Caco-2 (cell line): ENCODE measurements around the gene DLG3. TPM values are rescaled to one million over a fixed set of nuclear protein-coding genes. Genes with fewer than 3 reads are reported as not detected.

Experiments used
- BruUV-seq: library from RNA; stranded (reverse); fragments of 400-500 nt; replicated peaks from 2 replicates; lab custom pipeline; 2021; lab: Mats Ljungman, UMichigan
- CTCF ChIA-PET: fragments of 300-600 bp; sonication (Branson Sonifier 250); formaldehyde crosslinking; loops from one replicate; lab custom pipeline; 2022; ENCODE audit warnings: antibody characterized with exemption; lab: Charles Lee
- POLR2A ChIA-PET: fragments of 300-600 bp; sonication (Branson Sonifier 250); formaldehyde crosslinking; loops from one replicate; lab custom pipeline; 2022; ENCODE audit warnings: antibody characterized with exemption; lab: Charles Lee
- DNase-seq, 2 experiments: peaks; one replicate each; pipeline versions ENCODE4 v3.0.0 to v3.0.0-alpha.2; 2020 to 2022
- H3K27me3 ChIP-seq: replicated peaks from 2 replicates; pipeline ENCODE4 v1.6.0; 2011; ENCODE audit warnings: low read length; ENCODE audit not compliant: control insufficient read depth, insufficient read depth
- H3K36me3 ChIP-seq: 2 replicates; pipeline ENCODE4 v1.5.1; 2011; ENCODE audit warnings: low read length; ENCODE audit not compliant: control insufficient read depth, insufficient read depth
- H3K4me1 ChIP-seq: fragments of 250-450 bp; sonication (Bioruptor Pico); 2 replicates; pipeline ENCODE4 v1.5.1; 2020; ENCODE audit warnings: mild to moderate bottlenecking
- H3K4me3 ChIP-seq: 2 replicates; pipeline ENCODE4 v1.5.1; 2011; ENCODE audit warnings: low read depth, mild to moderate bottlenecking, control low read depth, low read length
- H3K9me3 ChIP-seq: fragments of 250-450 bp; sonication (Bioruptor Pico); 2 replicates; pipeline ENCODE4 v1.5.1; 2020; ENCODE audit warnings: mild to moderate bottlenecking, moderate library complexity
- H3K27ac Mint-ChIP-seq: one replicate; pipeline ENCODE4 v1.8.0; 2022; ENCODE audit warnings: mixed read lengths; ENCODE audit not compliant: unreplicated experiment
- H3K27me3 Mint-ChIP-seq: one replicate; pipeline ENCODE4 v1.8.0; 2022; ENCODE audit warnings: mixed read lengths; ENCODE audit not compliant: insufficient read depth, unreplicated experiment
- H3K36me3 Mint-ChIP-seq: one replicate; pipeline ENCODE4 v1.8.0; 2022; ENCODE audit warnings: mild to moderate bottlenecking, mixed read lengths; ENCODE audit not compliant: insufficient read depth, unreplicated experiment
- H3K4me1 Mint-ChIP-seq: one replicate; pipeline ENCODE4 v1.8.0; 2022; ENCODE audit warnings: low read depth, mixed read lengths; ENCODE audit not compliant: unreplicated experiment
- H3K4me3 Mint-ChIP-seq: one replicate; pipeline ENCODE4 v1.8.0; 2022; ENCODE audit warnings: mild to moderate bottlenecking, moderate library complexity, mixed read lengths; ENCODE audit not compliant: unreplicated experiment
- H3K9me3 Mint-ChIP-seq: one replicate; pipeline ENCODE4 v1.8.0; 2022; ENCODE audit warnings: mixed read lengths; ENCODE audit not compliant: unreplicated experiment
- intact Hi-C: fragments of 100-400 bp; cut with micrococcal nuclease; formaldehyde crosslinking; loops from one replicate; pipeline ENCODE4 v1.10.0; 2022; ENCODE audit not compliant: unreplicated experiment
- total RNA-seq: library from RNA; stranded (reverse); gene quantifications from 2 replicates; pipeline ENCODE4 v1.2.3, GENCODE V29; 2022
- TF ChIP-seq, protein P1 (sequence below), 2 experiments: fragments of 200-600 bp in 1 of 2; IDR thresholded peaks; 1 replicate in 1 of 2; 2 replicates in 1 of 2; pipeline versions ENCODE4 v1.5.1 to v1.8.0; 2011 to 2022; ENCODE audit warnings: antibody characterized with exemption in 1 of 2, control low read depth in 1 of 2, inconsistent platforms in 1 of 2, low read depth in 1 of 2, low read length in 1 of 2, mild to moderate bottlenecking in 1 of 2, moderate library complexity in 1 of 2; ENCODE audit not compliant: insufficient read depth in 1 of 2, severe bottlenecking in 1 of 2, unreplicated experiment in 1 of 2

The DLG3 gene
- total RNA-seq, 1 experiment from 2014 or later: 58.5 TPM

DNA sequence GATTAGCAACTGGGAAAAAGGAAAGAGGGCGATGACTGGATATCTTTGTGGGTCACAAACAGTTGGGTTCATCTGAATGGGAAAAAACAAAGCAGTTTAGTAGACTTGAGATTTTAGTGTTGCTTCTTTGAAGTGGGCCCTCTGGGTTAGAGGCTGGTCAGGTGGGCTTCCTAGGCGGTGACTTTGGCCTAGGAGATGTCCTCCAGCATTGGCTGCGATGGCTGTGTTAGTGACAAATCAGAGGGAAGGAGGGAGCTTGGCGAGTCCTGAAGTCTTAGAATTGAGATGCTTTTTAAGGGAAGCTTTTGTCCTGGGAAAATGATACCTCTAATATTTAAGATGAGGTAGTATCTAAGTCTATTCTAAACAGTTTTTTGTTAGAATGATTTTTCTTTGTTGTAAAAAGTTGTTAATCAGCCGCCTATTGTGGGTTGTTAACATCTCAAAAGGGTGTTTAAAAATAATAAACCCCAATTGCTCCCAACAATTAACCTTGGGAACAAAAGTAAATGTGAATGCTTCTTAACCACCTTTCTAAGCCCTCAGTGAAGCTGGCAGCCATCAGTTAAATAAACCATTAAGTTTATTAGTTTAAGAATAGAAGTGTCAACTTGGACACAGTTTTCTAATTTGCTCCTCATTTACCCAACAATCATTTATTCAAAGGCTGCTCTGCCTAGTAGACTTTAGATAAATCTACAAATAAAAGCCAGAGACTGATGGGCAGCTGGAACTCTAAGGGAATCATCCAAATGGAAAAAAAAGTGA, 31.7 kb downstream of the DLG3 start:
- H3K27ac Mint-ChIP-seq: no peak overlapping the region
- TF ChIP-seq, protein P1, sequence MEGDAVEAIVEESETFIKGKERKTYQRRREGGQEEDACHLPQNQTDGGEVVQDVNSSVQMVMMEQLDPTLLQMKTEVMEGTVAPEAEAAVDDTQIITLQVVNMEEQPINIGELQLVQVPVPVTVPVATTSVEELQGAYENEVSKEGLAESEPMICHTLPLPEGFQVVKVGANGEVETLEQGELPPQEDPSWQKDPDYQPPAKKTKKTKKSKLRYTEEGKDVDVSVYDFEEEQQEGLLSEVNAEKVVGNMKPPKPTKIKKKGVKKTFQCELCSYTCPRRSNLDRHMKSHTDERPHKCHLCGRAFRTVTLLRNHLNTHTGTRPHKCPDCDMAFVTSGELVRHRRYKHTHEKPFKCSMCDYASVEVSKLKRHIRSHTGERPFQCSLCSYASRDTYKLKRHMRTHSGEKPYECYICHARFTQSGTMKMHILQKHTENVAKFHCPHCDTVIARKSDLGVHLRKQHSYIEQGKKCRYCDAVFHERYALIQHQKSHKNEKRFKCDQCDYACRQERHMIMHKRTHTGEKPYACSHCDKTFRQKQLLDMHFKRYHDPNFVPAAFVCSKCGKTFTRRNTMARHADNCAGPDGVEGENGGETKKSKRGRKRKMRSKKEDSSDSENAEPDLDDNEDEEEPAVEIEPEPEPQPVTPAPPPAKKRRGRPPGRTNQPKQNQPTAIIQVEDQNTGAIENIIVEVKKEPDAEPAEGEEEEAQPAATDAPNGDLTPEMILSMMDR (IDR thresholded peaks at IDR 0.05; ENCODE audit: insufficient read depth in 1 of 2, low read depth in 1 of 2, low read length in 1 of 2, severe bottlenecking in 1 of 2, unreplicated experiment in 1 of 2): no peak
- peaks cover 8% of the 10 kb centered on the region for H3K4me1 Mint-ChIP-seq
- no peak for DNase-seq
- H3K27me3 Mint-ChIP-seq: no peaks in the 10 kb centered on the region
- H3K4me3 ChIP-seq: no peak overlapping the region
- no peaks in the 10 kb centered on the region for H3K36me3 ChIP-seq
- BruUV-seq: no TSS peak
- H3K4me1 ChIP-seq: peaks cover 23% of the 10 kb centered on the region
- POLR2A ChIA-PET: no interaction called here
- CTCF ChIA-PET: no interaction called here
- H3K27me3 ChIP-seq: no peaks in the 10 kb centered on the region
- H3K36me3 Mint-ChIP-seq: peaks cover 29% of the 10 kb centered on the region
- intact Hi-C loops: no loop called here
- no peaks in the 10 kb centered on the region for H3K9me3 ChIP-seq
- no peak overlapping the region for H3K4me3 Mint-ChIP-seq
- no peaks in the 10 kb centered on the region for H3K9me3 Mint-ChIP-seq

DNA sequence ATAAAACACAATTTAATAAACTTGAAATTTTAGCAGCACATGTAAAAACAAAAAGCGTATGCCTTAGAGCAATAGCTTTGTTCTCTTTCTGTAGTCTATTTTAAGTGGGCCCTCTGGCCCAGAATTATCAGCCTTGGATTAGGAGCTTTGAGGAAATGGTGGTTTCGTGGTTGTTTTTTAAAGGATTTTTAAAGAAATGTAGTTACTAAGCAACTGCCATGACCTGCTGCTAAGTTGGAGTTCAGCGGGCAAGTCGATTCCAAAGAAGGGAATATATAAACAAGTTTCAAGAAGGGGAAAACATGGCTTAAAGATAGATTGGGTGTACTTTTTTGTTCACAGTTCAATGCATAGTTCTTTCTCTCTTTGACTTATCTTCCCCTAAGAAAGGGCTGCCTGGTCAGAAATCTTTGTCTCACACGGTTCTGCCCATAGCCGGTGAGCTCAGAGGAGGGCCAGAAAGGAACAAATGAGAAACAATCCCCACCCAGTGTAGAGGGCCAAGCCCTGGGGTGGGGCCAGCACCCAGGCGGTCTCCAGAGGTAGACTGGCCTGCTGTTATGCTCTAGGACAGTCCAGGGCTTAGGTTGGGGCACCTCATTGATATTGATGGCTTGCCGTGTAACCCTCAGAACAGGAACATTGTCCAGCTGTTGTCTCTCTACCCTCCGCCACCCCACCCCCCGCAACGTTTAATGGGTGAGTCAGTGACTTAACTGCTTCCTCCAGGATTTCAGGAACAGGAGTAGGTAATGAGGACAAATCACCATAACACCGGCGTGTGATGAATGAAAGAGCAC, 32.5 kb downstream of the DLG3 start:
- H3K27me3 Mint-ChIP-seq: no peaks in the 10 kb centered on the region
- H3K27me3 ChIP-seq: no peaks in the 10 kb centered on the region
- no peaks in the 10 kb centered on the region for H3K9me3 ChIP-seq
- BruUV-seq: no TSS peak
- intact Hi-C loops: no loop called here
- DNase-seq: no peak
- POLR2A ChIA-PET: no interaction called here
- H3K27ac Mint-ChIP-seq: no peak overlapping the region
- H3K4me1 ChIP-seq: peaks cover 23% of the 10 kb centered on the region
- H3K4me3 ChIP-seq: no peak overlapping the region
- H3K36me3 Mint-ChIP-seq: peaks cover 29% of the 10 kb centered on the region
- H3K4me3 Mint-ChIP-seq: no peak overlapping the region
- H3K36me3 ChIP-seq: no peaks in the 10 kb centered on the region
- CTCF ChIA-PET: no interaction called here
- no peaks in the 10 kb centered on the region for H3K9me3 Mint-ChIP-seq
- peaks cover 8% of the 10 kb centered on the region for H3K4me1 Mint-ChIP-seq
- TF ChIP-seq, protein P1 (IDR thresholded peaks at IDR 0.05; ENCODE audit: insufficient read depth in 1 of 2, low read depth in 1 of 2, low read length in 1 of 2, severe bottlenecking in 1 of 2, unreplicated experiment in 1 of 2): no peak

DNA sequence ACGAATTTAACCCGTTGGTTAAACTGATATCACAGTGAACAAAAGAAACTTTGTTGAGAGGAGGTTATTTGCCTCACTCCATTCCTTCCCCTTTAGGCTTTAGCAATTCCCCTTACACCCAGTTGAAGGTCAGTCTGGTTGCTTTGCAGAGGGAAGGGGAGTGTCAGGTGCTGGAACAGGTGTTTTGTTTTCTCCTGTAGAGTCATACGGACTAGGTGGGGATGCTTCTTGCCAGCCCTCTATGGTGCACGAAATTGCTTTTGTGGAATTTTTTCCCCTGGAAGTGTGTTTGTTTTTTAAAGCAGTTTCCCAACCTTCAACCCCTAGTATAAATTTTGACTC, 33.1 kb downstream of the DLG3 start:
- Mint-ChIP-seq H3K36me3 (peaks cover 31% of the 10 kb centered on the region), H3K27ac (no peak overlapping the region), H3K4me1 (peaks cover 8% of the 10 kb centered on the region), H3K4me3 (no peak overlapping the region), H3K9me3 (no peaks in the 10 kb centered on the region), H3K27me3 (no peaks in the 10 kb centered on the region)
- Histone ChIP-seq H3K27me3 (no peaks in the 10 kb centered on the region), H3K4me1 (peaks cover 23% of the 10 kb centered on the region), H3K4me3 (no peak overlapping the region), H3K9me3 (no peaks in the 10 kb centered on the region), H3K36me3 (no peaks in the 10 kb centered on the region)
- DNase-seq: no peak
- BruUV-seq: no TSS peak
- intact Hi-C loops: loop anchor here (2.0 kb wide), 1 partner anchor 23 kb away; no protein-coding TSS in a partner anchor
- CTCF ChIA-PET: interaction anchor here (0.5 to 3.0 kb wide), 2 partner anchors 76 to 258 kb away, joined by 3 to 10 read pairs; no protein-coding TSS in a partner anchor
- POLR2A ChIA-PET: interaction anchor here (0.6 kb wide), 1 partner anchor 1056 kb away, joined by 3 read pairs; no protein-coding TSS in a partner anchor
- TF ChIP-seq, protein P1 (IDR thresholded peaks at IDR 0.05; ENCODE audit: insufficient read depth in 1 of 2, low read depth in 1 of 2, low read length in 1 of 2, severe bottlenecking in 1 of 2, unreplicated experiment in 1 of 2): no peak
